Muscle layer of duodenum (tissue), 2 donors: ENCODE data around the gene GRB10.

Source experiments
- H3K27ac ChIP-seq: one replicate; pipeline ENCODE4 v1.7.0; 2013; ENCODE audit warnings: mild to moderate bottlenecking, low read length
- H3K27me3 ChIP-seq: one replicate; pipeline ENCODE4 v1.7.0; 2013; ENCODE audit warnings: low read depth, mild to moderate bottlenecking, control low read depth, low read length
- H3K36me3 ChIP-seq, 2 donors: one replicate each; pipeline ENCODE4 v1.7.0; 2013; ENCODE audit warnings: low read length in 2 of 2, control low read depth in 1 of 2, mild to moderate bottlenecking in 1 of 2; ENCODE audit not compliant: insufficient read depth in 2 of 2, control insufficient read depth in 1 of 2
- H3K4me1 ChIP-seq, 2 donors: one replicate each; pipeline ENCODE4 v1.7.0; 2013; ENCODE audit warnings: low read length in 2 of 2, mild to moderate bottlenecking in 2 of 2, control low read depth in 1 of 2, moderate library complexity in 1 of 2; ENCODE audit not compliant: insufficient read depth in 2 of 2, control insufficient read depth in 1 of 2
- H3K4me3 ChIP-seq, 2 donors: one replicate each; pipeline ENCODE4 v1.7.0; 2013; ENCODE audit warnings: low read length in 2 of 2, low read depth in 1 of 2, mild to moderate bottlenecking in 1 of 2
- H3K9me3 ChIP-seq, 2 donors: one replicate each; pipeline ENCODE4 v1.7.0; 2013; ENCODE audit warnings: low read length in 2 of 2, control low read depth in 1 of 2, mild to moderate bottlenecking in 1 of 2; ENCODE audit not compliant: control insufficient read depth in 1 of 2
- donor health status: healthy.

The GRB10 gene

GRCh38 chr7:50817561-50817960 is 34.9 kb upstream of the GRB10 start:
- no peak overlapping the region for H3K27ac ChIP-seq
- no peak overlapping the region for H3K4me3 ChIP-seq
- H3K9me3 ChIP-seq: no peaks in the 10 kb centered on the region
- H3K27me3 ChIP-seq: no peaks in the 10 kb centered on the region
- no peaks in the 10 kb centered on the region for H3K4me1 ChIP-seq
- no peaks in the 10 kb centered on the region for H3K36me3 ChIP-seq

- Histone ChIP-seq H3K27me3 (no peaks in the 10 kb centered on the region), H3K27ac (no peak overlapping the region)
Measured at GRCh38 chr7:50815138-50815537, 32.4 kb upstream of the GRB10 start.

GRCh38 chr7:50814166-50814565 is 31.5 kb upstream of the GRB10 start:
- Histone ChIP-seq H3K27me3 (no peaks in the 10 kb centered on the region), H3K4me3 (no peak overlapping the region), H3K4me1 (no peaks in the 10 kb centered on the region), H3K27ac (no peak overlapping the region), H3K9me3 (no peaks in the 10 kb centered on the region), H3K36me3 (no peaks in the 10 kb centered on the region)

More at GRCh38 chr7:50815138-50815537, 32.4 kb upstream of the GRB10 start:
- no peaks in the 10 kb centered on the region for H3K9me3 ChIP-seq
- H3K4me3 ChIP-seq: no peak overlapping the region
- H3K36me3 ChIP-seq: no peaks in the 10 kb centered on the region
- no peaks in the 10 kb centered on the region for H3K4me1 ChIP-seq

- Histone ChIP-seq H3K9me3 (no peaks in the 10 kb centered on the region), H3K36me3 (no peaks in the 10 kb centered on the region), H3K4me1 (no peaks in the 10 kb centered on the region), H3K27ac (no peak overlapping the region), H3K4me3 (no peak overlapping the region), H3K27me3 (no peaks in the 10 kb centered on the region)
Measured at GRCh38 chr7:50812841-50813475, 30.3 kb upstream of the GRB10 start.

GRCh38 chr7:50812094-50812493 is 29.4 kb upstream of the GRB10 start:
- Histone ChIP-seq H3K27me3 (no peaks in the 10 kb centered on the region), H3K27ac (no peak overlapping the region), H3K36me3 (no peaks in the 10 kb centered on the region), H3K4me3 (no peak overlapping the region), H3K9me3 (no peaks in the 10 kb centered on the region), H3K4me1 (no peaks in the 10 kb centered on the region)

- no peaks in the 10 kb centered on the region for H3K36me3 ChIP-seq
- H3K27me3 ChIP-seq: no peaks in the 10 kb centered on the region
- no peaks in the 10 kb centered on the region for H3K4me1 ChIP-seq
- H3K27ac ChIP-seq: no peak overlapping the region
- no peak overlapping the region for H3K4me3 ChIP-seq
- H3K9me3 ChIP-seq: no peaks in the 10 kb centered on the region
Measured at GRCh38 chr7:50808282-50808888, 25.7 kb upstream of the GRB10 start.

GRCh38 chr7:50807026-50807730 is 24.5 kb upstream of the GRB10 start:
- Histone ChIP-seq H3K4me1 (no peaks in the 10 kb centered on the region), H3K4me3 (no peak overlapping the region), H3K27me3 (no peaks in the 10 kb centered on the region), H3K27ac (no peak overlapping the region), H3K36me3 (no peaks in the 10 kb centered on the region), H3K9me3 (no peaks in the 10 kb centered on the region)

- no peak overlapping the region for H3K4me3 ChIP-seq
- no peaks in the 10 kb centered on the region for H3K9me3 ChIP-seq
- H3K27ac ChIP-seq: no peak overlapping the region
- no peaks in the 10 kb centered on the region for H3K36me3 ChIP-seq
- no peaks in the 10 kb centered on the region for H3K4me1 ChIP-seq
- no peaks in the 10 kb centered on the region for H3K27me3 ChIP-seq
Measured at GRCh38 chr7:50806143-50806542, 23.4 kb upstream of the GRB10 start.

- Histone ChIP-seq H3K27ac (no peak overlapping the region), H3K36me3 (no peaks in the 10 kb centered on the region), H3K4me3 (no peak overlapping the region), H3K27me3 (no peaks in the 10 kb centered on the region), H3K4me1 (no peaks in the 10 kb centered on the region), H3K9me3 (no peaks in the 10 kb centered on the region)
Measured at GRCh38 chr7:50805447-50806125, 22.9 kb upstream of the GRB10 start.

GRCh38 chr7:50803359-50804337 is 21.0 kb upstream of the GRB10 start:
- Histone ChIP-seq H3K27ac (no peak overlapping the region), H3K36me3 (no peaks in the 10 kb centered on the region), H3K9me3 (no peaks in the 10 kb centered on the region), H3K27me3 (no peaks in the 10 kb centered on the region), H3K4me1 (no peaks in the 10 kb centered on the region), H3K4me3 (no peak overlapping the region)
